ENCODE results near the gene ST7.
"Not testable (repeated sequence)": the region's sequence is repeated elsewhere in the genome, so short reads cannot be mapped to it uniquely, and the experiment has no call there.

The ST7 gene, protein sequence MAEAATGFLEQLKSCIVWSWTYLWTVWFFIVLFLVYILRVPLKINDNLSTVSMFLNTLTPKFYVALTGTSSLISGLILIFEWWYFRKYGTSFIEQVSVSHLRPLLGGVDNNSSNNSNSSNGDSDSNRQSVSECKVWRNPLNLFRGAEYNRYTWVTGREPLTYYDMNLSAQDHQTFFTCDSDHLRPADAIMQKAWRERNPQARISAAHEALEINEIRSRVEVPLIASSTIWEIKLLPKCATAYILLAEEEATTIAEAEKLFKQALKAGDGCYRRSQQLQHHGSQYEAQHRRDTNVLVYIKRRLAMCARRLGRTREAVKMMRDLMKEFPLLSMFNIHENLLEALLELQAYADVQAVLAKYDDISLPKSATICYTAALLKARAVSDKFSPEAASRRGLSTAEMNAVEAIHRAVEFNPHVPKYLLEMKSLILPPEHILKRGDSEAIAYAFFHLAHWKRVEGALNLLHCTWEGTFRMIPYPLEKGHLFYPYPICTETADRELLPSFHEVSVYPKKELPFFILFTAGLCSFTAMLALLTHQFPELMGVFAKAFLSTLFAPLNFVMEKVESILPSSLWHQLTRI

DNA sequence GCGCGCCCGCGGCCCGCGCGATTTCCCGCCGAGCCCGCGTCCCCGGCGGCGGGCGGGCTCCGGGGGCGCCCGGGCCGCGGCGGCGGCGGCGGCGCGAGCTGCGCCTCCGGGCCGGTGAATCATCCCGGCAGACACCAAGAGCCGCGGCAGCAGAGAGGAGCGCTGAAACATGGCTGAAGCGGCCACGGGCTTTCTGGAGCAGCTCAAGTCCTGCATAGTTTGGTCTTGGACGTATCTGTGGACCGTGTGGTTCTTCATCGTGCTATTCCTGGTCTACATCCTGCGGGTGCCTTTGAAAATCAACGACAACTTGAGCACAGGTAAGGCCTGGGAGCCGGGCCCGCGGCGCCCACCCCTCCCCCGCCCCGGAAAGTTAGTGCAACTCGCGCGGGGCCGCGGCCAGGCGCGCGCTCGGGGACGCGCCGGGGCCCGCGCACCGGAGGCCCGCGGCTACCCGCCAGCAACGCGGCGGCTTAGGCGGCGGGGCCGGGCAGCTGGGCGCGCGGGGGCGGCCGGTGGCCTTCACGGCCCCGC lies at the start of gene ST7:
Gene ST7 (plus strand): TSS at position 130 of the 534 bp plus-strand sequence. CDS start 40 bp downstream, at position 170.
- peak; percentile 34 to 37 for DNase-seq (ENCODE audit: low read depth in 2 of 2, low spot score in 1 of 2)

DNA sequence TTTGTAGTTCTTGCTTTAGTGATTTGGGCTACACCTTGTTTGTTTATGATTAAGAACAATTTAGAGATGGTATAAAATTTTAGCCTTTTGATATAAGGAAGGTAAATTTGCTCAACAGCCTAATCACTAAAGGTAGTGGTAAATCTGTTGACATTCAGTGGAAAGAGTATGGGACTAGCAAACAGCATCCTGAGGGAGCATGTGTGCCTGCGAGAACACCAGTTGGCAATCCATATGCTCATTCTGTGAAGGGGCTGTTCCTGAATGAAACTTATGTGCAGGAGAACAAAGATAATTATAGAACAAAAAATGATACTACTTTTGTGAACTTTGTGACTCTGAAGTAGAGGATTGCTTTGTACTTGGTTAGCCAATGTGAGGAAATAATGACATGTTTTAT lies 46.9 kb upstream of the ST7 start:
- no peak for DNase-seq (ENCODE audit: low read depth in 2 of 2, low spot score in 1 of 2)

DNA sequence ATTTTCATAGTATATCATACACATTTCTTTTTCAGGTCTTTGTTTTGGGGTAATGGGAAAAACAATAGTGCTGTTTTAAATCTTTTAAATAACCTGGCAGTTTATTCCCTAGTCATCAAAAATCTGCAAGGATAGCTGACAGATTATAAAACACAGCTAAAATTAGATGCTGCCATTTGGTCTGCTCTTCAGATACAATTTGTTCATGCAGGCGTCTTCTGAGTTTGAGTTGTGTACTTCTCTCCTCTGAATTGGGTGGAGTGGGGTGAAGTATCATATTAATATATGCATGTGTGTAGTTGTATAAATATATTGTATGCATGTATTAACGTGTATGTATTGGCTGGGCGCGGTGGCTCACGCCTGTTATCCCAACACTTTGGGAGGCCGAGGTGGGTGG lies 42.9 kb upstream of the ST7 start:
- no peak for DNase-seq (ENCODE audit: low read depth in 2 of 2, low spot score in 1 of 2)

DNA sequence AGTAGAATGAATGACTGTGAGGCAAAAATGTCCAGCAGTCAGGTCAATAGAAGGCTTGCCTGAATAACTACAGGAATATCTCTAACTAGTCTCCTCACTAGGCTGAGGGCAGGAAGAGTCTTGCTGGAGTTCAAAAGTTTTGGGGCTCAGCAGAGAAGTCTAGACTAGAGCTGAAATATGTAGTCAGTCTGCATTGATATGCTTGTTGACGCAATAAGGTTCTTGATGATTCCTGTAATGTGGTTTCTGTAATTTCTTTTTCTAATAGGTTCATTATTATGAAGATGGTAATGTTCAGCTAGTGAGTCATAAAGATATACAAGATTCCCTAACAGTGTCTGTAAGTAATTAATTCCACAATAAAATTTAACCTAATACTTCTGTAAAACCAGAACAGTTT lies 41.5 kb upstream of the ST7 start:
- DNase-seq (ENCODE audit: low read depth in 2 of 2, low spot score in 1 of 2) = no peak

DNA sequence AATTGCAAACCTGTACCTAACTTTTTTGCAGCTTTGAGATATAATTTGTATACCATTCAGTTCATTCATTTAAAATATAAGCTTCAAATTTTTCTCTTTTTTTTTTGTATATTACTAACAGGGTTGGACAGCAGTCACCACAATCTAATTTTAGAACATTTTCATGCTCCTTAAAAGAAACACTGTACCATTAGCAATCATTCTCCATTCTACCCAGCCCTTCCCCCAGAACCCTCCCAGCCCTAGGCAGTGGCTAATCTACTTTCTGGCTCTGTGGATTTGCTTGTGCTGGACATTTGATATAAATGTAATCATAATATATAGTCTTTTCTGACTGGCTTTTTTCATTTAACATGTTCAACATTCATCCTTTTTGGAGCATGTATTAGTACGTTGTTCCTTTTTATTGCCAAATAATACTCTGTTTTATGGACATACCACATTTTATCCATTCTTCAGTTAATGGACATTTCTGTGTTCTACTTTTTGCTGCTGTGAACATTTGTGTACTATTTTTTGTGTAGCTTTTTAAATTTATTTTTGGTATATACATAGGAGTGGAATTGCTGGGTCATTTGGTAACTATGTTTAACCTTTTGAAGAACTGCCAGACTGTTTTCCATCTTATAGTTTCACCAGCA lies 40.9 kb upstream of the ST7 start:
- no peak for DNase-seq (ENCODE audit: low read depth in 2 of 2, low spot score in 1 of 2)

DNA sequence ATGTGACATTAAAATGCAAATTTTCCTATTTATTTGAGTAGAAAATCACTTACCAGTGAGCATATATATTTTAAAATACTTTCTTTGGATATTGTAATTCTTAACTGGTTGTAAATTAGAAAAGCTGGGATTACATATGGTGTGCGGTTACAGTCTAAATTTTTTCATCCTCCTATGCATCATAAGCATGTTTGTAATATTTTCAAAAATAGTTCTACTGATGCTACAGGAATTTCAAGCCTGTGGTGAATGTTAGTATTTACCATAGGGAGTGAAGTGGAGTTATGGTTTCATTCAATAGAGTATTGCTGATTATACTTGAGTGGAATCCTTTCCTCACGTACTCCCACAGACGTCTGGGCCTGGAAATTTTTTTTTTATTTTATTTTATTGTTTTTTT lies 34.6 kb upstream of the ST7 start:
- no peak for DNase-seq (ENCODE audit: low read depth in 2 of 2, low spot score in 1 of 2)

DNA sequence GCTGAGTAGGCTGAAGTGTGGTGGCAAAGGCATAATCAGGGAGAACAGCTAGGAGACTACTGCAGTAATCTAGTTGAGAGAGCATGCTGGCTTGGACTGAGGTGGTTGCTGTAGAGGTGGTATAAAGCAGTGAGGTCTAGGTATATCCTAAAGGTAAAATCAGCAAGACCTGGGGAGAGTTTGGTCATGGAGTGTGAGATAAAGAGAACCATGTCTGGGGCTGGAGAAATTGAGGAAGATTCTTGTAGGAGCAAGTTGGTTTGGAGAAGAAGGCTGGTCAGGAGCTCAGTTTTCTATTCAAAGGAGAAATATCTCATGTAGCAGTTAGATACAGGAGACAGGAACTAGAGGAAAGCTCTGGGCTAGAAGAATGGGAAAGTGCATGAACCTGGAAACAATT lies 32.9 kb upstream of the ST7 start:
- no peak for DNase-seq (ENCODE audit: low read depth in 2 of 2, low spot score in 1 of 2)

DNA sequence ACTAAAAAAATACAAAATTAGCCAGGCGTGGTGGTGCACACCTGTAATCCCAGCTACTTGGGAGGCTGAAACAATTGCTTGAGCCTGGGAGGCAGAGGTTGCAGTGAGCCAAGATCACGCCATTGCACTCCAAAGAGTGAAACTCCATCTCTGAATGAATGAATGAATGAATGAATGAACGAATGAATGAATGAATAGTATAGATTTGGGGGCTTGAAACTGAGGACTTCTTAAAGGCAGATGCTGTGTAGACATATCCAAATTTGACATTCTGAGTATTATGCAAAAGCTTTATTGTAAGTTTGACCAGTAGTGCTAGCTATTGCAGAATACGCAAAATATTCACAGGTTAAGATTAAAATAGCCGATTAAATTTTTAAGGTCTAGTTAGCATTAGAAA lies 30.8 kb upstream of the ST7 start:
- no peak for DNase-seq (ENCODE audit: low read depth in 2 of 2, low spot score in 1 of 2)

DNA sequence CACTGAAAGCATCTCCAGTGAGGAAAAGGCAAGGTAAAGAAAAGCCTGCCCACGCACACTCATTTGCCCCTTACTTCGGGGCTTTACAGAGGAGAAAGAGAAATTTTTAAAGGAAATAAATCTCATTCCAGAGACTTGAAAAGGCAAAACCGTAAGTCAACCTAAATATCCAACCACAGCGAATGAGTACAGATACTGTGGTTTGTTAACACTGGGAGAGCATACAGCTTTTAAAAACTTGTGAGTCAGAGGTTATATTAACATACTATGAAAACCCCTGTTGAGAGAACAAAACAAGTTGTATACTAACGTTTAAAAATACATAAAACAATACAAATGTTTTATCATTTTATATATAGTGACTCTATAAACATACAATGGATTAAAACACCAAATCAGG lies 28.6 kb upstream of the ST7 start:
- DNase-seq (ENCODE audit: low read depth in 2 of 2, low spot score in 1 of 2) = no peak

DNA sequence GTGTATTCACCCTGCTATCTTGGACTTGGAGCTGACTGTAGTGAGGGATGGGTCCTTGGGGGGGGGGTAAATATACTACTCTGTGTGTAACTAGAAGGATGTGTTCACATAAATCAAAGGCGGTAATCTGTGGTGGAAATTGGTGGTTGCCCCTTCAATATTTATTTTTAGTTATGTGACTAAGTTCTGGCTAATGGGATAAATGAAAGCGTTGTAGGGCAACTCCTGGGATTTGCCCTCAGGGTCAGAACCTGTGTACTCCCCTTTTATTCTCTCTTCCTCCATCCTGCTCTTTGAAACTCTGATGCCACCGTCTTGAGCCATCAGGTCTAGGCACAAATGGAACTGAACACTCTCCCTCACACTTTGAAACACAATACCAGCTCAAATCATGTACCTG lies 24.3 kb upstream of the ST7 start:
- DNase-seq (ENCODE audit: low read depth in 2 of 2, low spot score in 1 of 2) = no peak

DNA sequence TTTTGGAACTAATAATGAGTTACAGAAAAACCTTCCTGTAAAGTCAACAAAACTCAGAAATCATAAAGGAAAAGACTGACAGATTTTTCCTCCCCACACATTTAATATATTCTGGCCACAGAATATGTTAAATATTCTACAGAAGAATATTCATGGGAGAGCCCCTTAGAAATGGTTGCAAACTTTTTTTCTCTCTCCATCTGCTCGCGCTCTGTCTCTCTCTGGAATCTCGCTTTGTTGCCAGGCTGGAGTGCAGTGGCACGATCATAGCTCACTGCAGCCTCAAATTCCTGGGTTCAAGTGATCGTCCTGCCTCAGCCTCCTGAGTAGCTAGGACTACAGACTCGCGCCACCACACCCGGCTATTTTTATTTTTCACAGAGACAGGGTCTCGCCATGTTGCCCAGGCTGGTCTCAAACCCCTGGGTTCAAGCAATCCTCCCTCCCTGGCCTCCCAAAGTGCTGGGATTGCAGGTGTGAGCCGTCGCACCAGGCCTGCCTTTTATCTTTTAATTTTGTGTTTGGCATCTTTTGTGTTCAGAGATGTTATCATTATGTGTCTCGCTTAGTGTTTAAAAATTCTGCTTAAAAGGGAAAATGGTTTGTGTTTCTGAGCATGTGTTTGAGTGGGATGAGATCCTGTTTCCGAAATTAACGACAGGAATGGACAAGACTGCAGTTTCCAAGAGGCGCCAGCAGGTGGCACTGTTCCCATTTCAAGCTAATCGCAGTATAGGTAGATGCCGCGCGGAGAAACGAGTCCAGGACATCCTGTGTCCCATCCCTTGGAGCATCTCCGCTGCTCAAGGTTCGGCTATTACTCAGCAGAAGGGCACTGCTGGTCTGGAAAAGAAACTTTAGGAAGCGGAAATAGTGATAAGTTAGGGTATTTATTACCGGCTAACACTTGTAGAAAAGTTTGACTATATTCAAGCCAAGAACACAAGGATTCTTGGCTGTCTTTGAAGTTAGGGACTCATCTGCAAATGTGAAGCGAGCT lies 23.1 kb upstream of the ST7 start:
- DNase-seq (ENCODE audit: low read depth in 2 of 2, low spot score in 1 of 2) = peak; percentile 48 to 65

DNA sequence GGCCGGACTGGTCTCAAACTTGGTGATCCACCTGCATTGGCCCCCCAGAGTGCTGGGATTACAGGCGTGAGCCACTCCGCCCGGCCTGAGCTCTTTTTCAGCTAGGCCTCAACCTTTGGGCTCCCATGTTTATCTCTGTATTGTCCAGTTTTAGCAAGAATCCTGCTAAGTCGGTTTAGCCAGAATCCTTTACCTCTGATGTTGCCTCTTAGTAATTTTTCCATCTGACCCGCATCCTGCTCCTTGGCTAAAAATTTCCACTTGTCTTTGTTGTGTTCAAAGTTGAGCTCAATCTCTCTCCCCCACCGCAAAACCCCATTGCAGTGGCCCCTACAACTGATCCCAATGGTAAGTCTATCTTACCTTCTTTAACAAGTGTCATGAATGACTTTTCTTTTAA lies 20.7 kb upstream of the ST7 start:
- DNase-seq (ENCODE audit: low read depth in 2 of 2, low spot score in 1 of 2) = no peak

DNA sequence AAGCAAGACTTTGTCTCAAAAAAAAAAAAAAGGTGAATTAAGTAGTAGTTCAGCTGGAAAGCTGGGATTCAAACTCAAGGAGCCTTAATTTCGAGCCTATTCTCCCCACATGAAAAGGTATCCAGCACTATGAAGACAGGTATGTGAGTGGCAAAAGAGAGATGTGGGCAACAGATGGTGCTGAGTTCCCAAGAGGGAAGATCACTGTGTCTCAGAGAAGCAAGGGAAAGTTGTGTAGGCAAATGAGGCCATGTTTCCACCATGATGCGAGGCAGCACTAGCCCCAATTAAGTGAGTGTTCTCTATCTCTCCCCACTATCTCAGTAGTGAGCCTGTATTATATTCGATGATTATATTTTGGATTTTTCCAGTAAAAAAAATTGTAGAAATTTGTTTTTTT lies 19.8 kb upstream of the ST7 start:
- DNase-seq (ENCODE audit: low read depth in 2 of 2, low spot score in 1 of 2) = no peak

DNA sequence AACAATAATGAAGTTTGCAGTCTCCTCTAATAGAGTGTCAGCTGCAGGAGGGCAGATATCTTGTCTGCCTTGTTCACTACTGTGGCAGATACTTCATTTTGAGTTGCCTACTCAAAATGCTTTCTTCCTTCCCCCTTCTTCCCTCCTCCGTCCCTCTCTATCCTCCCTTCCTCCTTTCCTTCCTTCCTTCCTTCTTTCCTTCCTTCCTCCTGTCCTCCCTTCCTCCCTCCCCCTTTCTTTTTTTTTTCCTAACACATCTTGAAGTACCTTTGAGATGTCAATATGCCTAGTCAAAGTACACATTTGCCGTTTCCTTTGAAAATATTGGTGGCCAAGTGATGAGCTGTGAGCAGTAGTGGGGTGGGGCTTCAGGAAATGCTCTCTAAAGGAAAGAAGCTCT lies 18.7 kb upstream of the ST7 start:
- no peak for DNase-seq (ENCODE audit: low read depth in 2 of 2, low spot score in 1 of 2)

DNA sequence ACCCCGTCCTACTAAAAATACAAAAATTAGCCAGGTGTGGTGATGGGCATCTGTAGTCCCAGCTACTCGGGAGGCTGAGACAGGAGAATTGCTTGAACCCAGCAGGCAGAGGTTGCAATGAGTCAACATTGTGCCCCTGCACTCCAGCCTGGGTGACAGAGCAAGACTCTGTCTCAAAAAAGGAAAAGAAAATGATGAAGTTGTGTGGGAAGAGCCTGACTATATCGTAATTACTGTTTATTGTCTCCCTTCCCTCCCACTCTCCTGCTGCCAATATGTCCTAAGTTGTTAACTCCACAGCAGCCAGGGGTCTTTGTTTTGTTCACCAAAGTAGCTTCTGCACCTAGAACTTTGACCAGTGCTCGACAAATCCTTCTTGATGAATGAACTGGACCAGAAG lies 16.5 kb upstream of the ST7 start:
- DNase-seq (ENCODE audit: low read depth in 2 of 2, low spot score in 1 of 2) = not testable (repeated sequence)

DNA sequence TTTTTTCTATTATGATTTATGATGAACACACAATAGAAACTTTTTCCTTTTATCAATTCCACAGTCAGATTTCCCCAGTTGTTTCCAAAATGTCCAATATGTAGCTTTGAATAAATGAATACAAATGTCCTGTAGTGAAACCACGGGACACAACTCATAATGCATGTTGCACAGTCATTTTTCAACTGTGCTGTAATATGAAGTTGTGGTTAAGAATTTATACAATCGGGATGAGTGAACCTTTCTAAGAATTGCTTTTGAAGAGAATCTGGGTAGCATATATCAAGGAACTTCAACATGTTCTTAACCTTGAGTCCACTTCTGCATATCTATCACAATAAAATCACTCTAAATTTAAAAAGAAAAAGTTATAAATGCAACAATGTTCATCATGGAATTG lies 14.6 kb upstream of the ST7 start:
- DNase-seq (ENCODE audit: low read depth in 2 of 2, low spot score in 1 of 2) = no peak

DNA sequence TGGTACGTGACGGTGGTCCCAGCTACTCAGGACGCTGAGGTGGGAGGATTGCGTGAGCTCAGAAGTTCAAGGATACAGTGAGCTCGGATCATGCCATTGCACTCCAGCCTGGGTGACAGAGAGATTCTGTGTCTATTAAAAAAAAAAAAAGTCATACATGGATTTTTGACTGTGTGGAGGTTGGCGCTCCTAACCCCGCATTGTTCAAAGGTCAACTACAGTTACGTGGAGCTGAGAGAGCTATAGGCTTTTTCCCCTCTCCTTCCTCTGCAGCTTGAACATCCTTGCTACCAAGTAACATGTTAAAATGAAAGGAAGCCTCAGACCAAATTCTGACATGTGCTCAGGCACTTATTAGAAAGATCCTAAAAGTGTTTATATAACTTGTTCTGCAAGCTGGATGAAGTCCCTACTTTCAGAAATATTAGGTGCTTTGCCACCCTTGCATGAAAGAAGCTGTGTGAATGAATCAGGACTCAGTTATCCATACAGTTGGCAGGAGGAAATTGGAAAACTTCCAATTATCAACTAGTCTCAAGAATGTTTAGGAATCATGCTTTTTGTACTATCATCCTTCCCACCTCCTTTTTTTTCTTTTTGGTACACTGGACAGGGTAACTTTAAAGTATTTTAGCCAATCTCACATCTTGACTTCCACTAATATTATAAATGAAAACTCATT lies 12.5 kb upstream of the ST7 start:
- DNase-seq (ENCODE audit: low read depth in 2 of 2, low spot score in 1 of 2) = no peak

DNA sequence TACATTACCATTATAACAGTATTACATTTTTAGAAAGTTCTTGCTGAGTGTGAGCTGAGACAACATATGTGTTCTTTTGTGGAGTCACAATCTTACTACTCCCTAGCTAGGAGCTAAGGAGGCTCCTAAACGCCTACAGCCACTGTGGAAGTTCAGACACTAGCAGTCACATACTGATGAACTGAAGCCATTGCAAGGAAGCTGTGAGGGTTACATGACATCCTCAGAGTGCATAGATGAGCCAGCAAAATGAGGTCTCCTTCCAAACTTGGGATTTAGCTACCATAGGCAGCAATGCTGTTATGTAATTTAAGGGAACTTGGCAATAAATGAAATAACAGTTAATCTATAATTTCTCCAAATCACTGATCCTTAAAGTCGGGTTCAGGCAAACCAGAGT lies 10.8 kb upstream of the ST7 start:
- DNase-seq (ENCODE audit: low read depth in 2 of 2, low spot score in 1 of 2) = no peak

DNA sequence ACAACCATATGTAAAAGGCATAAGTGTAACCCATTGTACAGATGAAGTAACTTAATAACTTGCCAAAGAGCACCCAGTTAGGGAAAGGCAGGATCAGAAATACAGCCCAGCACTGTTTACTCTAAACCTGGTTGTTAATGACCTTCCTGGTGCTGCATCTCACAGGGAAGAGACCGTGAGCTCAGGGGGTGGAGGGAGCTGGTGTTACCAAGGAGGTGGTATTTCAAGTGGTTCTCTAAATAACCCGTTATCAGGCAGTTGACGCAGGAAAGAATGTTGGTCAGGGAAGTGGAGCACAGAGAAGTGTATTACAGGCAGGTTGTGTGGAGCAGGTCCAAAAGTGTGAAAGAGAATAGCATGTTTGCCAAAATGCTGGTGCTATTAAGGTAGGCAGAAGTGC lies 4.4 kb upstream of the ST7 start:
- DNase-seq (ENCODE audit: low read depth in 2 of 2, low spot score in 1 of 2) = no peak

All from stimulated activated CD8-positive, alpha-beta memory T cell treated with anti-CD3 and anti-CD28 coated beads, Interleukin-4, amount 100 ng/mL, for 4 hours (primary cell).